Measurements from ENCODE around the gene KLHDC3. TPM values are rescaled to one million over a fixed set of nuclear protein-coding genes. Genes with fewer than 3 reads are reported as not detected.

Gene KLHDC3
- total RNA-seq, 1 donor from 2014 or later, result 67.4 TPM

GRCh38 chr6:42981836-42982235 is 32.2 kb upstream of the KLHDC3 start:
- Histone ChIP-seq H3K27ac (ENCODE audit: low read depth, low read length) (no peak overlapping the region), H3K27me3 (ENCODE audit: insufficient read depth, low read length) (no peaks in the 10 kb centered on the region), H3K79me2 (ENCODE audit: insufficient read depth, low read length) (peaks cover 44% of the 10 kb centered on the region), H2AFZ (ENCODE audit: low read depth, low read length) (peak overlapping the region; percentile 47), H3K36me3 (ENCODE audit: insufficient read depth, low read length) (no peaks in the 10 kb centered on the region), H3K9ac (ENCODE audit: low read length) (no peak overlapping the region), H3K4me2 (ENCODE audit: low read length) (no peak overlapping the region), H3K9me3 (ENCODE audit: insufficient read depth, low read depth, low read length) (no peaks in the 10 kb centered on the region), H3K4me1 (ENCODE audit: insufficient read depth, low read length) (peaks cover 31% of the 10 kb centered on the region), H3K4me3 (ENCODE audit: insufficient read depth, low read depth, low read length) (no peak overlapping the region), H4K20me1 (ENCODE audit: insufficient read depth, low read length) (peaks cover 23% of the 10 kb centered on the region)
- Mint-ChIP-seq H3K9me3 (ENCODE audit: unreplicated experiment) (no peaks in the 10 kb centered on the region), H3K27me3 (ENCODE audit: low read depth, unreplicated experiment) (no peaks in the 10 kb centered on the region), H3K4me1 (ENCODE audit: low read depth, unreplicated experiment) (peaks cover 21% of the 10 kb centered on the region), H3K36me3 (ENCODE audit: low read depth, unreplicated experiment) (peaks cover 3% of the 10 kb centered on the region), H3K27ac (ENCODE audit: unreplicated experiment) (no peak overlapping the region), H3K4me3 (ENCODE audit: unreplicated experiment) (no peak overlapping the region)
- TF ChIP-seq CTCF (IDR thresholded peaks at IDR 0.05; ENCODE audit: insufficient read depth, low read depth, low read length), result no peak
- no peak for TF ChIP-seq EZH2 (IDR thresholded peaks at IDR 0.05; ENCODE audit: insufficient read depth, low read length)
- DNase-seq (ENCODE audit: low read depth), result no peak
- FAIRE-seq, result no peak

GRCh38 chr6:42984001-42984923 is 29.8 kb upstream of the KLHDC3 start, which contains the start of gene PPP2R5D:
Gene PPP2R5D (plus strand): TSS chr6:42984570. CDS start chr6:42984678, 108 bp downstream.
- Histone ChIP-seq H3K4me2 (ENCODE audit: low read length) (peak within 1 kb of the TSS; percentile 97), H3K36me3 (ENCODE audit: insufficient read depth, low read length) (no peaks in the 10 kb centered on the region), H3K9me3 (ENCODE audit: insufficient read depth, low read depth, low read length) (no peaks in the 10 kb centered on the region), H3K27me3 (ENCODE audit: insufficient read depth, low read length) (no peaks in the 10 kb centered on the region), H4K20me1 (ENCODE audit: insufficient read depth, low read length) (peaks cover 42% of the 10 kb centered on the region), H3K4me3 (ENCODE audit: insufficient read depth, low read depth, low read length) (peak within 1 kb of the TSS; percentile 73), H3K9ac (ENCODE audit: low read length) (peak within 1 kb of the TSS; percentile 86), H2AFZ (ENCODE audit: low read depth, low read length) (peak within 1 kb of the TSS; percentile 76), H3K4me1 (ENCODE audit: insufficient read depth, low read length) (peaks cover 27% of the 10 kb centered on the region), H3K79me2 (ENCODE audit: insufficient read depth, low read length) (peaks cover 43% of the 10 kb centered on the region), H3K27ac (ENCODE audit: low read depth, low read length) (peak within 1 kb of the TSS; percentile 52)
- Mint-ChIP-seq H3K4me3 (ENCODE audit: unreplicated experiment) (peak within 1 kb of the TSS; percentile 88), H3K4me1 (ENCODE audit: low read depth, unreplicated experiment) (peaks cover 31% of the 10 kb centered on the region), H3K36me3 (ENCODE audit: low read depth, unreplicated experiment) (peaks cover 6% of the 10 kb centered on the region), H3K9me3 (ENCODE audit: unreplicated experiment) (no peaks in the 10 kb centered on the region), H3K27ac (ENCODE audit: unreplicated experiment) (no peak within 1 kb of the TSS), H3K27me3 (ENCODE audit: low read depth, unreplicated experiment) (no peaks in the 10 kb centered on the region)
- TF ChIP-seq CTCF (IDR thresholded peaks at IDR 0.05; ENCODE audit: insufficient read depth, low read depth, low read length), result no peak
- no peak for TF ChIP-seq EZH2 (IDR thresholded peaks at IDR 0.05; ENCODE audit: insufficient read depth, low read length)
- FAIRE-seq, result no peak
- peak; percentile 97 for DNase-seq (ENCODE audit: low read depth)

All from astrocyte (in vitro differentiated cells and primary cell).